ENCODE results near the gene DHRS7B.
"Not testable (repeated sequence)": the region's sequence is repeated elsewhere in the genome, so short reads cannot be mapped to it uniquely, and the experiment has no call there.

DHRS7B gene

GRCh38 chr17:21113049-21113690, 13.6 kb upstream of the DHRS7B start:
- no peak for DNase-seq

GRCh38 chr17:21113716-21114115, 13.0 kb upstream of the DHRS7B start:
- no peak for DNase-seq

DNA sequence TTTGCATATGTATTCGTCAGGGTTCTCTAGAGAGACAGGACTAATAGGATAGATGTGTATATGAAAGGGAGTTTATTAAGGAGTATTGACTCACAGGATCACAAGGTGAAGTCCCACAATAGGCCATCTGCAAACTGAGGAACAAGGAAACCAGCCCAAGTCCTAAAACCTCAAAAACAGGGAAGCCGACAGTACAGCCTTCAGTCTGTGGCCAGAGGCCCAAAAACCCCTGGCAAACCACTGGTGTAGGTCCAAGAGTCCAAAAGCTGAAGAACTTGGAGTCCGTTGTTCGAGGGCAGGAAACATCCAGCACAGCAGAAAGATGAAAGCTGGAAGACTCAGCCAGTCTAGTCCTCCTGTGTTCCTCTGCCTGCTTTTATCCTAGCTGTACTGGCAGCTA, 12.0 kb upstream of the DHRS7B start:
- DNase-seq, result not testable (repeated sequence)

DNA sequence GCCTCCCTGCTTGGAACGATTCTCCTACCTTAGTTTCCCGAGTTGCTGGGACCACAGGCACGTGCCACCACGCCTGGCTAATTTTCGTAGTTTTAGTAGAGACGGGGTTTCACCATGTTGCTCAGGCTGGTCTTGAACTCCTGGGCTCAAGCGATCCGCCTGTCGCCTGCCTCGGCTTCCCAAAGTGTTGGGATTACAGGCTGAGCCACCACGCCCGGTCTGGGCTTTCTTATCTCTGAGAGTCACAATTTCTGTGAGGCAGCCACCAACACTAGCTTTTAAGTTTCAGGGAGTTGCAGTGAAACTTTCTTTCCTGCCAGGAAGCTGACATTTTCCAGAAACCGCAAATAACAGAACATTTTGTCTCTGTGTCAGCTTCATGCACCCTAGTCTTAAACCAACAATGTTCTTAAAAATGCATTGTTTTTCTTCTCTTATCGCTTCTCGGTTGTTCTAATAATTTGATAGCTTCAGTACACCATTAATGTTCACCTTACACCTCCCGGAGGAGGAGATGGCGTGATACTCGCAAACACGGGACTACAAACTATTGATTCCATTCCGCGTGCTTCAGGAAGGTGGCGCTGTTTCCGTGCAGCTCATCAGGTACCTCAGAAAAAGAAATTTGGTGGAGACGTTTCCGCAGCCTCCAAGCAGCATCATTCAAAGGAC, 7.4 kb upstream of the DHRS7B start:
- peak; percentile 54 for DNase-seq

- DNase-seq, result no peak
These were observed 6.9 kb upstream of the DHRS7B start for GRCh38 chr17:21119919-21120249.

- no peak for DNase-seq
These were observed 2.7 kb upstream of the DHRS7B start for GRCh38 chr17:21124086-21124485.

DNA sequence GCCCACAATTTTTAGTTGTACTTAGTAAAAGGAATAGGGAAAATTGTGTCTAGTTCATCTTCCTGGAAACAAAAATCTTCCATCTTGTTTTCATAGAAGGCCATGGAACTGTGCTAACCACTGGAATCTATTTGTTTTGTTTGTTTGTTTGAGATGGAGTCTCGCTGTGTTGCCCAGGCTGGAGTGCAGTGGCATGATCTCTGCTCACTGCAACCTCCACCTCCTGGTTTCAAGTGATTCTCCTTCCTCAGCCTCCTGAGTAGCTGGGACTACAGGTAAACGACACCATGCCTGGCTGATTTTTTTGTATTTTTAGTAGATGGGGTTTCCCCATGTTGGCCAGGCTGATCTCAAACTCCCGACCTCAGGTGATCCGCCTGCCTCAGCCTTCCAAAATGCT, 2.2 kb upstream of the DHRS7B start:
- DNase-seq, result not testable (repeated sequence)

DNA sequence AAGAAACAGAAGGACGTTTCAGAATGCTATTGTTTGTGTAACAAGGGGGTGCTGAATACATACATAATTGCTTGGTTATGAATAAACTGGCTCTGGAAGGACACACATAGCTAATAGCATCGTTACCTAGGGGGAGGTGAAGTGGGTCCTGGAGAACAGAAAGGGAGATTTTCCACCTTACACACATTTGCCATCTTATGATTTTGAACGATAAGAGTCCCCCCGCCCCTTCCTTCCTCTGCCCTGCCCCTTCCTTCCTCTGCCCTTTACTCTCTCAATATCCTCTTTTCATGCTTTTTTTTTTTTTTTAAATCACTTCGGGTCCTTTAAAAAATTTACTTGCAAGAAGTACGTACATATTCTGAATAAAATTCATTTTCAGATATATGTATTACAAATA, 902 bp upstream of the DHRS7B start:
- DNase-seq, result no peak

DNA sequence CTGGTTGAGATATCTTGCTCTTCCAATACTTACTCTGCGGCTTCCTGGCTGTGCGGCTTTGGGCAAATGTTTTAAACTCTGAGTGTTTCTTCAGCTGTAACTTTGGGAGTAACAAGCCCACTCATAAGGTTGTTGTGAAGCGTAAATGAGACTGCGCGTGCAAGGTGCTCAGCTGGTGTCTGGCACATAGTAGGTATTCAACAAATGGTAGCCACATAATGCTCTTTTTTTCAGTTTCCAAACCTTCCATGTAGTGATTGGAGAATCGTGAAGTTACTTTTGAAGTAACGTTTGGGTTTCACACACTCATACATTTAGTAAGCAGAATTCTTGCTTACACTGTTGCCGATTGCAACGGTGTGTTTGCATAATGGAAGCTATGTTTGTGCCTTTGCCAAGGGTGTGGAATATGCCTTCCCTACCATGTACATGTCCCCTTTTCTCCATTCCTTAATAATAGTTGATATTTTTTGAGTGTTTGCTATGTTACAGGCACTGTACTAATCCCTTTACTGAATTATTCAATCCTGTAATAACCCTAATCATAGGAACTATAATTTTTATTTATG, 829 bp downstream of the DHRS7B start:
- DNase-seq, result no peak

- DNase-seq, result peak; percentile 51
These were observed 2.4 kb downstream of the DHRS7B start for GRCh38 chr17:21129023-21129681.

DNA sequence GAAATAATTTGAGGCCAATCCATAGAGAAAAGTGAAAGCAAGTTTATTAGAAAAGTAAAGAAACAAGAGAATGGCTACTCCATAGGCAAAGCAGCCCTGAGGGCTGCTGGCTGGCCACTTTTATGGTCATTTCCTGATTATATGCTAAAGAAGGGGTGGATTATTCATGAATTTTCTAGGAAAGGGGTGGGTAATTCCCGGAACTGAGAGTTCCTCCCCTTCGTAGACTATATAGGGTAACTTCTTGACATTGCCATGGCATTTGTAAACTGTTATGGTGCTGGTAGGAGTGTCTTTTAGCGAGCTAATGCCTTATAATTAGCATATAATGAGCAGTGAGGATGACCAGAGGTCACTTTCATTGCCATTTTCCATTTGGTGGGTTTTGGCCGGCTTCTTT, 4.4 kb downstream of the DHRS7B start:
- DNase-seq, result no peak

DNA sequence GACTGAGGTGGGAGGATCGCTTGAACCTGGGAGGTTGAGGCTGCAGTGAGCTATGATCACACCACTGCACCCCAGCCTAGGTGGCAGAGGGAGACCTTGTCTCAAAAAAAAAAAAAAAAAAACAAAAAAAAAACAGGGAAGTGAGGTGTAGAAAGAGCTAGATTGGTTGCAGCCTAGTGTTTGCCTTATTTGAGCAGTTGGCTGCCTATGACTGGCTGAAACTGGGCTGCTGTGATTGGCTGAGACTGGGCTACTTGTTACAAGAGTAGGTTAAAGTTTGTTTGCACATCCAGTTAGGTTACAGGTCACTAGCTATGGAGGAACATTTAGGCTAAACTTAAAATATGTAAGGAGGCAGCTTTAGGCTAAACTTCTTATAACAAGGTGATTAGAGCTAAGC, 5.7 kb downstream of the DHRS7B start:
- no peak for DNase-seq

- DNase-seq, result no peak
These were observed 7.8 kb downstream of the DHRS7B start for GRCh38 chr17:21134559-21134958.

- no peak for DNase-seq
These were observed 14.1 kb downstream of the DHRS7B start for GRCh38 chr17:21140911-21141310.

DNA sequence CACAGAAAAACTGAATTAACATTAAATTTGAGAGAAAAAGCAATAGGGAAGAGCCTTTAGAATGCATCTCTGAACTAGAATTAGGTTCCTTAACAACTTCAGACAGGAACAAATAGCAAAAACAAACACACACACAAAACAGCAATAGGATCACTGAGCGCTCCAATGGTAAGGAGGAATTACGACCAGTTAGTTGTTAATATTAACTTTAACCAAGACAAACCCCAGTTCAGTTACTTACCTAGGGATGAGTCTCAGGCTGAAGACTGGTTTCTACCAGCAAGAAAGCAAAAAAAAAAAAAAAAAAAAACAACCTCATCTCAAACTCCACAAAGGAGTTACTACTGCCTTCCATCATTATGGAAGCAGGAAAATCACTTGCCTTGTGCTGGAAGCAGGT, 14.6 kb downstream of the DHRS7B start:
- no peak for DNase-seq

DNA sequence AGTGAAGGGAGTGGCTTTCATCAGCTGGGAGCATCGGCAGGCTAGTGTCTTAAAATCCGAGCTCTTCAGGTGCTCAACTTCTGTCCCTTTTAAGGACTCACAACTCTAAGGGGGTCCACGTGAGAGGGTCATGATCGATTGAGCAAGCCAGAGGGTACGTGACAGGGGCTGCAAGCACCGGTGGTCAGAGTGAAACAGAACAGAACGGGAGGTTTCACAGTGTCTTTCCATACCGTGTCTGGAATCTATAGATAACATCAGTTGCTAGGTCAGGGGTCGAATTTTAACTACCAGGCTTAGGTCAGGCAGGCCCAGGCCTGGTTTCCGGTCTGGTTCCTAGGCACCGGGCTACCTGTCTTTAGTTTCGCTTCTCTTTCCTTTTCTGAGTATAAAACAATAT, 15.3 kb downstream of the DHRS7B start:
- DNase-seq, result not testable (repeated sequence)

DNA sequence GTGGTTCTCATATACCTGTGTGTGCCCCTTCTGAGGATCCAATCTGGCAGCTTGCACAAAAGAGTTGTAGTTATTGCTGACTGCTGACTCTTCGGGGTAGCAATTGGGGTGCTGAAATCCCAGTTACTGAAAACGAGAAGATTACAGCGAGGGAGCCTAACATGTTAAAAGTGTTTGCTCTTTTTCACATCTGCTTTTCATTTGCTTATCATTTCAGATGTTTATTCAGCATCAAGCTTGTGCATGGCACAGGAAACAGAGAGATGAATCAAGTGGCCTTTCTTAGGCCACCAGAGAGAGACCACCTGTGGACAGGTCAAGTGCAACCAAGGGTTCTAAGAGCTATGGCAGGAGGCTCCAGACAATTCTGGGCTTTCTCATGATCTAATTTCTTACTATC, 16.9 kb downstream of the DHRS7B start:
- DNase-seq, result no peak

GRCh38 chr17:21144299-21144698, 17.5 kb downstream of the DHRS7B start:
- not testable (repeated sequence) for DNase-seq

DNA sequence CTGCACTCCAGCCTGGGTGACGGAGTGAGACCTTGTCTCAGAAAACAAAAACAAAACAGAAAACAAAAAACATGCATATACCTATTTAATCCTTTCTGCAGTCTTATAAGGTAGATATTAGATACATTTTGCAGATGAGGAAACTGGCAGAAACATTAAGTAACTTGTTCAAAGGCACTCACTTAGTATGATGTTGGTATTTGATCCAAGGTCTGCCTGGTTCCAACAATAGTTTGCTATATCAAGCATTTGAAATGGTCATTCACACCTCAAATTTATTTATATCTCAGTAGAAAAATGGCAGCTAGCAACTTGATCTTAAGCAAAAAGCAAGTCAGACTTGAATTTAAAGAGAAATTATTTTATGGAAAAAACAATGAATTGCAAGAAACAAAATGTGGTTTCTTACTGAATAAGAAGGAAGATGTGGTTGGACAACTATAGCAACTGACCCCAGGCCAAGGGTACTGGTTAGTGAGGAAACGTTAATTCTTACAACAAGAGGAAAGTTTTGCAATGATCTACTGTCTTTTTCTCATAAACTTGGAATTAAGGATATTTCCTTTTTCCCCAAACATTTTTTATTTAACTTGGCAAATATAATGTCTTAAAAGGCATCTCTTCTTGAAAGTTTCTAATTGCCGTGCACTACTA, 19.7 kb downstream of the DHRS7B start:
- no peak for DNase-seq

- no peak for DNase-seq
These were observed 22.9 kb downstream of the DHRS7B start for GRCh38 chr17:21149621-21150020.

DNA sequence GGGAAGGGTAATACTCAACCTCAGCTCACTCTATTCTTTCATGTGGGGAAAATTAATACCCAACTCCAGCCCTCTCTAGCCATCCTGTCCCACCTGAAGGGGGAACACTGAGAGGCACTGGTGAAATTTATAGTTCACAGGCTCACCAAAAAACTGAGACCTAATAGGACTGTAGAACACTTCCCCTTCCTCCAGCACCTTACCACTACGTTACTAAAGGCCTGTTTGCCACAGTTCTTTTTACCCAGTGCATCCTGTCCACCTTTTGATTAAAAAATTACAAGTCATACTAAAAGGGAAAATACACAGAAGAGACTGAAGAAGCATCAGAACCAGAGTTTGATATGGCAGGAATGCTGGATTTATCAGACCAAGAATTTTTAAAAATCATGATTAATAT, 26.0 kb downstream of the DHRS7B start:
- no peak for DNase-seq

GRCh38 chr17:21157586-21158370, 31.0 kb downstream of the DHRS7B start:
- DNase-seq, result no peak

DNA sequence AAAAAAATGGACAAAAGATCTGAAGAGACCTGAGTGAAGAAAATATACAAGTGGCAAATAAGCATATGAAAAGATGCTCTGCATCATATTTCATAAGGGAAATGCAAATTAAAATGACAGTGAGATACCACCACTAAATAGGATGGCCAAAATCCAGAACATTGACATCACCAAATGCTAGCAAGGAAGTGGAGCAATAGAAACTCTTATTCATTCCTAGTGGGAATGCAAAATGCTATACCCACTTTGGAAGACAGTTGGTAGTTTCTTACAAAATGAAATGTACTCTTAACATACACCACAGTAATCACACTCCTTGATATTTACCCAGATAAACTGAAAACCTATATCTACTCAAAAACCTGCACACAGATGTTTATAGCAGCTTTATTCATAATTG, 33.6 kb downstream of the DHRS7B start:
- peak; percentile 12 for DNase-seq
